Stimulated activated CD4-positive, alpha-beta T cell treated with anti-CD3 and anti-CD28 coated beads, Interleukin-2, amount 100 ng/mL, for 24 hours (primary cell): ENCODE results near the gene MPHOSPH10.
"Not testable (repeated sequence)": the region's sequence is repeated elsewhere in the genome, so short reads cannot be mapped to it uniquely, and the experiment has no call there.

Experiments
- DNase-seq, 2 donors: peaks; one replicate each; pipeline ENCODE4 v3.0.0-alpha.2; 2020

MPHOSPH10 gene

DNA sequence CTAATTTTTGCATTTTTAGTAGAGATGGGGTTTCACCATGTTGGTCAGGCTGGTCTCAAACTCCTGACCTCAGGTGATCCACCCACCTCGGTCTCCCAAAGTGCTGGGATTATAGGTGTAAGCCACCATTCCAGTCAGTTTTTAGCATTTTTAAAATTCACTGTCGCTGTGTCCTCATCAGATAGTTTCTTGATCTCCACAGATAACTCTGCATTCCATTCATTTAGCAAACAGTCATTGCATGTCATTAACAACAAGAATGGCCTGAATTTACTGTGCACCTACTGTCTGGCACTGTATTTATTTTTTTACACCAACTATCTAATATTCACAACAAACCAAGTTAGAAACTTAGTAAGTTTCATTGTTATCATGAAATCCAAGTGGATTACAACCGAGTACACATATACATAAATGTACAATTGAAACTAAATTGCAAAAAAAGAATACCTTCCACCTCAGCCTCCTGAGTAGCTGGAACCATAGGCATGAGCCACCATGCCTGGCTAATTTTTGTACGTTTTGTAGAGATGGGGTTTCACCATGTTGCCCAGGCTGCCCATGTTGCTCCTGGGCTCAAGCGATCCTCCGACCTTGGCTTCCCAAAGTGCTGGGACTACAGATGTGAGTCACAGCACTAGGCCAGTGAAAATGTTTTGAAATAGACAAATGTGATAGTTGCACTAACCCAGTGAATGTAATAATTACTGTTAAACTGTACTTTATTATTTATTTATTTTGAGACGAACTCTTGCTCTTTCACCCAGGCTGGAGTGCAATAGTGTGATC lies 4.7 kb upstream of the MPHOSPH10 start:
- no peak for DNase-seq

- DNase-seq, result no peak
Measured at GRCh38 chr2:71126957-71127356, 3.5 kb upstream of the MPHOSPH10 start.

DNA sequence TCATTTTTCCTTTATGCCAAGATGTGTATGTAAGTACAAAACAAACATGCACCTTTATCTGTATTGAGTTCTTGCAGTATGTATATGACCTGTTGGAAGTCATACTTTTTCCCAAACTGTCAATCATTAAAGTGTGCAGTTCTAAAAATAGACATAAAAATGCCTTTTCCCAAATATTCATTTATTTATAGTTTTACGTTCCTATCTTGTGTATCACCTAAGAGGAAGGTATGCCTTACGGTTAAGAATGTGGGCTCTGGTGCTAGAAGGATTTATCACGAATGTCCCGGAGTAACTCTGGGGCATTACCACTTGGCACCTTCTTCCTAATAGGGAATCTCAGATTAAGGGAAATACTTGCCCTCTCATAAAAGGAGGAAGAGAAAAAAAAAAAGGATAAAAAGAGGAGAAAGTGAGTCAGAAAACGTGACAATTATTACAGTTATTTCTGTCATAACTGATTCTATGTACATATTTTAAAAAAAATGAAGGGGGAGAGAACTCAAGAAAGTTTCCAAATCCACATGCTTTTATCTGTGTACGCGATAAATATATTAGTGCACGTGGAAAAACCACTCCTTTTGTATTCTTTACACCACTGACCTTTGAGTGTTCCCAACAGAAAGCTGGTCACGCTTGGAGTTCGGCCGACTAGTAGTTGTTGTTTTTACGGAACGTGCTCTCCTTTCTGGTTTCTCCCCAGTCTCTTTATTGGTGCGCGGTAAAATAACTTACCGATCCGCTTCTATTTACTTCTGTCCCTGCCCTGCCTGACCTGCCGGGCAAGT lies 1.1 kb upstream of the MPHOSPH10 start:
- no peak for DNase-seq

GRCh38 chr2:71129902-71130151 lies 607 bp upstream of the MPHOSPH10 start:
- no peak for DNase-seq

GRCh38 chr2:71130905-71131244 lies 441 bp downstream of the MPHOSPH10 start:
- DNase-seq, result no peak

- DNase-seq, result not testable (repeated sequence)
Measured at GRCh38 chr2:71131387-71132166, 1.1 kb downstream of the MPHOSPH10 start.

- no peak for DNase-seq
Measured at GRCh38 chr2:71133603-71134002, 3.2 kb downstream of the MPHOSPH10 start.

DNA sequence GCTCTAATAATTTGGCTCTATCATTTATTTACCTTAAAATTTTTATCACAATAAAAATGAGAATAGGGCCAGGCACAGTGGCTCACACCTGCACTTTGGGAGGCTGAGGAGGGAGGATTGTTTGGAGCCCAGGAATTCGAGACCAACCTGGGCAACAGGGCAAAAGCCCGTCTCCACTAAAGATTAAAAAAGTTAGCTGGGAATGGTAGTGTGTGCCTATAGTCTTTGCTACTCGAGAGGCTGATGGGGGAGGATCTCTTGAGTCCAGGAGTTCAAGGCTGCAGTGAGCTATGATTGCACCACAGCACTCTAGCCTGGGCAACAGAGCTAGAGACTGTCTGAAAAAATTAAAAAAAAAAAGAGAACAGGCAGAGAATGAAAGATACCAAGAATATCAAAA lies 5.7 kb downstream of the MPHOSPH10 start:
- DNase-seq, result no peak

DNA sequence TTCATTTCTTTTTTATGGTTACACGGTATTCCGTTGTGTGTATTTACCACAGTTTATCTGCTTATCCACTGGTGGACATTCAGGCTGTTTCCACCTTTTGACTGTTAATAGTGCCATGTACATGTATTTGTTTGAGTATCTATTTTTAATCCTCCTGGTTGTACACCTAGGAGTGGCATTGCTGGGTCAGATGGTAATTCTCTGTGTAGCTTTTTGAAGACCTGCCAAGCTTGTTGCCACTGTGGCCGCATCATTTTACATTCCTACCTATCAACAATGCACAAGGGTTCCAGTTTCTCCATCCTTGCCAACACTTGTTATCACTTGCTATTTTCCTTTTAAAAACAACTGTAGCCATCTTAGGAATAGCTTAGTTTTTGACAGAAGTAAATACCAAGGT lies 13.3 kb downstream of the MPHOSPH10 start:
- no peak for DNase-seq

GRCh38 chr2:71148506-71149063 lies 18.2 kb downstream of the MPHOSPH10 start:
- no peak for DNase-seq

GRCh38 chr2:71150082-71150816 lies 19.8 kb downstream of the MPHOSPH10 start:
- DNase-seq, result no peak

GRCh38 chr2:71151620-71152019 lies 21.2 kb downstream of the MPHOSPH10 start:
- peak in 1 of 2 donors; percentile 4 for DNase-seq

DNA sequence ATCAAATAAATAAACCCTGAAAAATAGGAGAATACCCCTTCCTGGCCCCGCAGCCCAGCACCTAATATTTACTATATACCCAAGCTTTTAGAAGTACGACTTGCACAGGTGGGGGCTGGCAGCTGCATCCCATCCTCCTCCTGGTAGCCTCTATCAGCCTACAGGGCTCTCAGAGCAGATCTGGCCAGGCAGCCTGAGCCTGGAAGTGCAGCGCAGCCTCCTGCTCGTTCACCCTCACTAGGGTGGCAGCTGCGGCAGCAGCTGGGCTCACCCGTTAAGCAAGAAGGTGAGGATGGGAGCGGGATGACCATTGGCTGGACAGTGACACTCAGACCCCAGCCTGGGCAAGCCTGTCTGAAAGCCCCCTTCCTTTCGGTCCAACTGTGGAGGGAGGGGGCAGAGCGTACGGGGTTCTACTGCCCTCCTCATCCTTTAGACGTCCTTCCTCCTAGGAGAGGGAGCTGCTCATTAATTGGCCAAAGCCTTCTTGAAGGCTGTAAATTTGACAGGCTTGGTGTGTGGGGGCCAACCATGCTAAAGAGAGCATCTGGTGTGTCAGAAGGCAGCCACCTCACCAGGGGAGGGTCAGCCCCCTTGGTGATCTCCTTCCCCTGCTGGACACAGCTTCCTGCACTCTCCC lies 23.3 kb downstream of the MPHOSPH10 start:
- no peak for DNase-seq

DNA sequence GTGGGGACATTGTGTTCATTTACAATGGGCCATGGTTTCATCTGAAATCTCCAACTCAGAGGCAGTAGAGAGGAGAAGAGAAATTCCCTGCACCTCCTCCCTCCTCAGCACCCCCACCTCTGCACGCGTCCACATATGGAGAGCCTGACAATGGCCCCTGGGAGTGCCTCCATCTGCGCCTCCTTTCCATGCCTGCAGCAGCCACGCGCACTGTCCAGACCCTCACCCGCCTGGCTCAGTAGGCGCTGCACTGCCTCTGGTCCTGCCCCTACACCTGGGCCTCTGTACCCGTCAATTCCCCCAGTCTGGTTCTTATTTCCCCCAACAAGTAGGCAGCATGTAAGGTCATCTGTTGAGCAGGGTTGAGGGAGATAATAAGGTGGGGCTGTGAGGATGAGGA lies 23.8 kb downstream of the MPHOSPH10 start:
- DNase-seq, result no peak

DNA sequence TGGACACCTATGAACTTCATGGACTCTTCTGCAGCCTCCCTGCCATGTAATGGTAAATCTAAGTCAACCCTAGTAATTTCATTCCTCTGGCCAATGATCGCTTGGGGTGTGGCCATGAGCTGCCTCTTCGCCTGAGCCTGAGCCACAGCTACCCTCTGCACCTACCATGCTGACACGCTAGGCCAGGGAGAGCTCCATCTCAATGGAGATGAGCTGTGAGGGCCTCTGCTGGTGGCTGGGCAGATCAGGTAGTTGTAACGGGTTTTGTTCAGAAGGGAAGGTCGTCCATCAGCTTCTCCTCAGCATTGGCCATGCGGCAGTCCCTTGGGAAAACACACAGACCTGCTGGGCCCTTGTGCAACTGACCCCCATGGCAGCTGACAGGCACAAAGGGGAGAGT lies 24.4 kb downstream of the MPHOSPH10 start:
- peak in 1 of 2 donors; percentile 13 for DNase-seq

GRCh38 chr2:71155846-71156245 lies 25.4 kb downstream of the MPHOSPH10 start:
- DNase-seq, result no peak

DNA sequence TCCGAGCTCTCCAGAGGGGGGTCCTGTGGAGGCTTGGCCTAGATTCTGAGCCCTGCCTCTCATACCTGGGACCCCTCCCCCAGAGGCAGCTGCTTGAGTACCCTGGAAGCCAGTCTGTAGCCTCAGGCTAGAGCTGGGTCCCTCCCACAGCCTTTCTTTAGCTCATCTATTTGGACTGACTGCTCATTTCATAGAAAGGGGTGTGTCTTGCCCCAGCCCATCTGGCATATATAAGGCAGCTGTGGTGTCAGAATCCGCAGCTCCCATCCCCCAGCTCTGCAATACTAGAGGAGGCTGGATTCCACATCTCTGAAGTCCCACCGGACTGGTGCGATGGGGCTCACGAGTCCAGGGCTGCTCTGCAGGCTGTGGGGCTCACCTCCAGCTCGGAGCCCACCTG lies 26.1 kb downstream of the MPHOSPH10 start:
- no peak for DNase-seq

DNA sequence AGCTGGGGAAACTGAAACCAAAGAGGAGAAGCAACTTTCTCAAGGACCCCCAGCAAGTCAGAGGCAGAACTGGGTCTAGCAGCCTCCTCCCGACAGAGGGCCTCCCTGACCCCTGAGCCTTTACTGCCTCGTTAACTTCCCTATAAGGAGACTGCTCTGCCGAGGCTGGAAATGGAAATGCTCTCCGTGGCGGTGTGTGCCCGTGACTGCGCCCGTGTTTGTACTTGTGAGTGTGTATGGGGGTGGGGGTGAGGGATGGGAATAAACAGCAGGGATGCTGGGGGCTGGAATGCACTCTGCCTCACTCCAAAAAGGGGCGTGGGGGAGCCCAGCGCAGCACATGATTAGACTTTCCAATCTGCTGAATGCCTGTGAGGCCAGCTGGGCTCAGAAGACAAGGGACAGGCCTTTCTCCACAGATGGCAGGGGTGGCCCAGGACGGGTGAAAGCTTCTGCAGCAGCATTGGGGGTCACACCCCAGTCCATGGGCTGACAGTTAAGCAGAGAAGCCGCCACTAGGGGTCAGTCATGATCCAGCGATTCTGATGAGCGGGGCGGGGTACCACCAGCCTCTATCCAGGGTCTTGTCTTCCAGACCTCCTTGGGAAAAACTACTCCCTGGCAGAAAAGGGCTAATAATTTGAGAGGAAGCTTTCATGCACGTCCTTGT lies 26.8 kb downstream of the MPHOSPH10 start:
- peak; percentile 71 to 74 for DNase-seq

- DNase-seq, result no peak
Measured at GRCh38 chr2:71166812-71167211, 36.4 kb downstream of the MPHOSPH10 start.

- no peak for DNase-seq
Measured at GRCh38 chr2:71173096-71173495, 42.7 kb downstream of the MPHOSPH10 start.

GRCh38 chr2:71174207-71174606 lies 43.8 kb downstream of the MPHOSPH10 start:
- no peak for DNase-seq

DNA sequence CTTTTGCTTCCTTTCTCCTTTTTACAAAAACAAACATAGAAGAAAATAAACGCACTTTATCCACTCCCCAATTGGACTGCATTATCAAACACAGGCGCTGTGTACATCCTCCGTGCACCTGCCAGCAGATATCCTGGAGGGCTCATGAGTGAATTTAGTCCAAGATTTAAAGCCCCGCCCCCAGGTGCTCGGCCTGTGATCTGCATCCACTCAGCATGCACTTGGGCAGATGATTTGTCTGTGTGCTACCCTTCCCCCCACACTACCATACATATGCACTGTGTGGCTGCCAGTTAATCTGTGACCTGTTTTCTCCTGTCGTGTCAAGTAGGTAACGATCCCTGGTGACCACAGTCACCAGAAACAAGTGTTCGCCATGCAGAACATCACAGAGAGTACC lies 48.4 kb downstream of the MPHOSPH10 start:
- not testable (repeated sequence) for DNase-seq
